T-helper 1 cell treated with Interleukin-12 subunit alpha and Interleukin-12 subunit beta and Interleukin-4 antibody, amounts not matched to agents 30 μg/mL and 1 μg/mL, for 36 hours (primary cell): Measurements from ENCODE around the gene PLD6.

Source experiments
- H3K27ac Mint-ChIP-seq: one replicate; pipeline ENCODE4 v1.8.0; 2021; ENCODE audit warnings: mild to moderate bottlenecking, mixed read lengths
- H3K27me3 Mint-ChIP-seq: one replicate; pipeline ENCODE4 v1.8.0; 2021; ENCODE audit warnings: low read depth, mixed read lengths
- H3K36me3 Mint-ChIP-seq: one replicate; pipeline ENCODE4 v1.8.0; 2021; ENCODE audit warnings: low read depth, mixed read lengths
- H3K4me1 Mint-ChIP-seq: one replicate; pipeline ENCODE4 v1.8.0; 2021; ENCODE audit warnings: low read depth, mixed read lengths
- H3K4me3 Mint-ChIP-seq: one replicate; pipeline ENCODE4 v1.8.0; 2021; ENCODE audit warnings: mild to moderate bottlenecking, moderate library complexity, mixed read lengths
- H3K9me3 Mint-ChIP-seq: one replicate; pipeline ENCODE4 v1.8.0; 2021; ENCODE audit warnings: mixed read lengths

Gene PLD6

GRCh38 chr17:17216236-17216635 is 10.1 kb upstream of the PLD6 start:
- no peaks in the 10 kb centered on the region for H3K27me3 Mint-ChIP-seq
- H3K4me1 Mint-ChIP-seq: no peaks in the 10 kb centered on the region
- H3K4me3 Mint-ChIP-seq: no peak overlapping the region
- H3K27ac Mint-ChIP-seq: no peak overlapping the region
- no peaks in the 10 kb centered on the region for H3K9me3 Mint-ChIP-seq
- H3K36me3 Mint-ChIP-seq: peaks cover 41% of the 10 kb centered on the region

- H3K4me3 Mint-ChIP-seq: no peak overlapping the region
These were observed 9.4 kb upstream of the PLD6 start for GRCh38 chr17:17215575-17215974.

GRCh38 chr17:17214646-17215436 is 8.7 kb upstream of the PLD6 start:
- H3K27ac Mint-ChIP-seq: no peak overlapping the region
- peaks cover 30% of the 10 kb centered on the region for H3K36me3 Mint-ChIP-seq
- H3K27me3 Mint-ChIP-seq: no peaks in the 10 kb centered on the region
- H3K4me1 Mint-ChIP-seq: no peaks in the 10 kb centered on the region
- H3K9me3 Mint-ChIP-seq: no peaks in the 10 kb centered on the region
- no peak overlapping the region for H3K4me3 Mint-ChIP-seq

More at GRCh38 chr17:17215575-17215974, 9.4 kb upstream of the PLD6 start:
- peaks cover 35% of the 10 kb centered on the region for H3K36me3 Mint-ChIP-seq
- no peak overlapping the region for H3K27ac Mint-ChIP-seq
- no peaks in the 10 kb centered on the region for H3K4me1 Mint-ChIP-seq
- no peaks in the 10 kb centered on the region for H3K9me3 Mint-ChIP-seq
- no peaks in the 10 kb centered on the region for H3K27me3 Mint-ChIP-seq

- Mint-ChIP-seq H3K27me3 (no peaks in the 10 kb centered on the region), H3K4me3 (no peak overlapping the region), H3K4me1 (no peaks in the 10 kb centered on the region), H3K9me3 (no peaks in the 10 kb centered on the region), H3K36me3 (peaks cover 30% of the 10 kb centered on the region), H3K27ac (no peak overlapping the region)
These were observed 7.6 kb upstream of the PLD6 start for GRCh38 chr17:17213775-17214174.

GRCh38 chr17:17207998-17208397 is 1.9 kb upstream of the PLD6 start:
- H3K9me3 Mint-ChIP-seq: no peaks in the 10 kb centered on the region
- H3K36me3 Mint-ChIP-seq: peaks cover 12% of the 10 kb centered on the region
- no peak overlapping the region for H3K27ac Mint-ChIP-seq
- no peak overlapping the region for H3K4me3 Mint-ChIP-seq
- no peaks in the 10 kb centered on the region for H3K27me3 Mint-ChIP-seq
- peaks cover 21% of the 10 kb centered on the region for H3K4me1 Mint-ChIP-seq

- Mint-ChIP-seq H3K36me3 (peaks cover 16% of the 10 kb centered on the region), H3K27ac (peak overlapping the region; percentile 9), H3K27me3 (no peaks in the 10 kb centered on the region), H3K4me3 (no peak overlapping the region), H3K9me3 (no peaks in the 10 kb centered on the region), H3K4me1 (peaks cover 21% of the 10 kb centered on the region)
These were observed 791 bp upstream of the PLD6 start for GRCh38 chr17:17206913-17207335.

- Mint-ChIP-seq H3K4me1 (peaks cover 23% of the 10 kb centered on the region), H3K36me3 (peaks cover 22% of the 10 kb centered on the region), H3K27me3 (no peaks in the 10 kb centered on the region), H3K9me3 (no peaks in the 10 kb centered on the region), H3K27ac (peak overlapping the region; percentile 79), H3K4me3 (peak overlapping the region; percentile 78)
These were observed 587 bp downstream of the PLD6 start for GRCh38 chr17:17205368-17206123.

GRCh38 chr17:17204635-17205231 is 1.4 kb downstream of the PLD6 start:
- Mint-ChIP-seq H3K4me1 (peaks cover 23% of the 10 kb centered on the region), H3K4me3 (peak overlapping the region; percentile 78), H3K27ac (peak overlapping the region; percentile 67), H3K27me3 (no peaks in the 10 kb centered on the region), H3K36me3 (peaks cover 22% of the 10 kb centered on the region), H3K9me3 (no peaks in the 10 kb centered on the region)

- Mint-ChIP-seq H3K36me3 (peaks cover 22% of the 10 kb centered on the region), H3K27me3 (no peaks in the 10 kb centered on the region), H3K4me1 (peaks cover 23% of the 10 kb centered on the region), H3K27ac (peak overlapping the region; percentile 41), H3K9me3 (no peaks in the 10 kb centered on the region), H3K4me3 (no peak overlapping the region)
These were observed 2.0 kb downstream of the PLD6 start for GRCh38 chr17:17204041-17204591.

GRCh38 chr17:17203173-17203730 is 2.9 kb downstream of the PLD6 start:
- Mint-ChIP-seq H3K27me3 (no peaks in the 10 kb centered on the region), H3K9me3 (no peaks in the 10 kb centered on the region), H3K4me3 (no peak overlapping the region), H3K4me1 (peaks cover 23% of the 10 kb centered on the region), H3K27ac (no peak overlapping the region), H3K36me3 (peaks cover 22% of the 10 kb centered on the region)

- no peak overlapping the region for H3K4me3 Mint-ChIP-seq
- H3K4me1 Mint-ChIP-seq: peaks cover 29% of the 10 kb centered on the region
- H3K27me3 Mint-ChIP-seq: no peaks in the 10 kb centered on the region
- no peaks in the 10 kb centered on the region for H3K9me3 Mint-ChIP-seq
- peaks cover 25% of the 10 kb centered on the region for H3K36me3 Mint-ChIP-seq
- no peak overlapping the region for H3K27ac Mint-ChIP-seq
These were observed 4.2 kb downstream of the PLD6 start for GRCh38 chr17:17201907-17202306.

GRCh38 chr17:17201271-17201670 is 4.9 kb downstream of the PLD6 start:
- no peaks in the 10 kb centered on the region for H3K27me3 Mint-ChIP-seq
- peaks cover 28% of the 10 kb centered on the region for H3K4me1 Mint-ChIP-seq
- peak overlapping the region; percentile 31 for H3K27ac Mint-ChIP-seq
- no peak overlapping the region for H3K4me3 Mint-ChIP-seq
- no peaks in the 10 kb centered on the region for H3K9me3 Mint-ChIP-seq
- peaks cover 25% of the 10 kb centered on the region for H3K36me3 Mint-ChIP-seq

- H3K36me3 Mint-ChIP-seq: peaks cover 25% of the 10 kb centered on the region
- no peak overlapping the region for H3K27ac Mint-ChIP-seq
- no peaks in the 10 kb centered on the region for H3K27me3 Mint-ChIP-seq
These were observed 5.3 kb downstream of the PLD6 start for GRCh38 chr17:17200831-17201230.

GRCh38 chr17:17200311-17200710 is 5.8 kb downstream of the PLD6 start:
- Mint-ChIP-seq H3K9me3 (no peaks in the 10 kb centered on the region), H3K4me1 (peaks cover 26% of the 10 kb centered on the region), H3K4me3 (no peak overlapping the region), H3K36me3 (peaks cover 25% of the 10 kb centered on the region), H3K27ac (no peak overlapping the region), H3K27me3 (no peaks in the 10 kb centered on the region)

More at GRCh38 chr17:17200831-17201230, 5.3 kb downstream of the PLD6 start:
- H3K4me1 Mint-ChIP-seq: peaks cover 28% of the 10 kb centered on the region
- no peaks in the 10 kb centered on the region for H3K9me3 Mint-ChIP-seq
- no peak overlapping the region for H3K4me3 Mint-ChIP-seq
